IMR-90 (cell line): Measurements from ENCODE around the gene PDZD2. TPM values are rescaled to one million over a fixed set of nuclear protein-coding genes. Genes with fewer than 3 reads are reported as not detected.

Source experiments
- ATAC-seq: fragments of 200-7000 bp; cut with Tn5 transposase; 2 replicates; pipeline ENCODE4 v1.9.1; 2020; ENCODE audit warnings: low read depth, mild to moderate bottlenecking, moderate library complexity
- BruUV-seq: library from RNA; stranded (reverse); fragments of 400-500 nt; replicated peaks from 2 replicates; lab custom pipeline; 2021; lab: Mats Ljungman, UMichigan
- CTCF ChIA-PET: fragments of 300-600 bp; formaldehyde crosslinking; extraction: SDS; loops from one replicate; lab custom pipeline; 2021; ENCODE audit warnings: antibody characterized with exemption; lab: Yijun Ruan, JAX
- POLR2A ChIA-PET: fragments of 300-600 bp; sonication (Branson Sonifier 250); formaldehyde crosslinking; loops from one replicate; lab custom pipeline; 2022; ENCODE audit warnings: antibody characterized with exemption; ENCODE audit not compliant: unreplicated experiment; lab: Charles Lee
- DNase-seq: peaks from one replicate; pipeline ENCODE4 v3.0.0; 2013
- H2AFZ ChIP-seq: replicated peaks from 2 replicates; pipeline ENCODE3; 2013; ENCODE audit warnings: low read length, mild to moderate bottlenecking; ENCODE audit not compliant: poor library complexity
- H2AK5ac ChIP-seq: 2 replicates; pipeline ENCODE4 v1.6.1; 2013; ENCODE audit warnings: low read depth, low read length, inconsistent platforms
- H2AK9ac ChIP-seq: replicated peaks from 2 replicates; pipeline ENCODE3; 2013; ENCODE audit warnings: mild to moderate bottlenecking, low read depth, low read length, moderate library complexity; ENCODE audit not compliant: poor library complexity
- H2BK120ac ChIP-seq: 2 replicates; pipeline ENCODE4 v1.6.1; 2013; ENCODE audit warnings: low read depth, low read length, inconsistent platforms
- H2BK15ac ChIP-seq: 3 replicates; pipeline ENCODE4 v1.6.1; 2013; ENCODE audit warnings: low read depth, low read length, inconsistent platforms
- H2BK20ac ChIP-seq: 2 replicates; pipeline ENCODE4 v1.6.1; 2013; ENCODE audit warnings: low read depth, mild to moderate bottlenecking, inconsistent platforms, low read length, moderate library complexity
- H2BK5ac ChIP-seq: 2 replicates; pipeline ENCODE4 v1.6.1; 2013; ENCODE audit warnings: mild to moderate bottlenecking, low read depth, low read length, inconsistent platforms; ENCODE audit not compliant: poor library complexity, severe bottlenecking
- H3K14ac ChIP-seq: replicated peaks from 2 replicates; pipeline ENCODE4 v1.6.1; 2013; ENCODE audit warnings: low read depth, low read length, inconsistent platforms
- H3K18ac ChIP-seq: 2 replicates; pipeline ENCODE4 v1.6.1; 2013; ENCODE audit warnings: low read depth, low read length, control low read depth
- H3K23ac ChIP-seq: 2 replicates; pipeline ENCODE4 v1.6.1; 2013; ENCODE audit warnings: low read depth, low read length, inconsistent platforms
- H3K27ac ChIP-seq: 2 replicates; pipeline ENCODE4 v1.5.1; 2013; ENCODE audit warnings: mild to moderate bottlenecking, control low read depth, low read length; ENCODE audit not compliant: insufficient read depth
- H3K27me3 ChIP-seq: 2 replicates; pipeline ENCODE4 v1.6.1; 2013; ENCODE audit warnings: low read length; ENCODE audit not compliant: control insufficient read depth, insufficient read depth
- H3K36me3 ChIP-seq: 2 replicates; pipeline ENCODE4 v1.6.1; 2013; ENCODE audit warnings: low read length, mixed read lengths; ENCODE audit not compliant: control insufficient read depth, insufficient read depth
- H3K4ac ChIP-seq: 2 replicates; pipeline ENCODE4 v1.6.1; 2013; ENCODE audit warnings: low read depth, low read length, inconsistent platforms
- H3K4me1 ChIP-seq: 2 replicates; pipeline ENCODE4 v1.6.1; 2013; ENCODE audit warnings: low read length, mixed read lengths; ENCODE audit not compliant: control insufficient read depth, insufficient read depth
- H3K4me2 ChIP-seq: 2 replicates; pipeline ENCODE4 v1.6.1; 2013; ENCODE audit warnings: low read depth, mild to moderate bottlenecking, control low read depth, low read length, moderate library complexity
- H3K4me3 ChIP-seq: 2 replicates; pipeline ENCODE4 v1.5.1; 2013; ENCODE audit warnings: low read depth, mild to moderate bottlenecking, control low read depth, low read length, moderate library complexity; ENCODE audit not compliant: insufficient read depth
- H3K56ac ChIP-seq: 2 replicates; pipeline ENCODE4 v1.6.1; 2013; ENCODE audit warnings: low read length, inconsistent platforms; ENCODE audit not compliant: insufficient read depth; ENCODE audit errors: extremely low read depth
- H3K79me1 ChIP-seq, 2 experiments: 2 replicates each; pipeline ENCODE4 v1.6.1; 2013; ENCODE audit warnings: low read length in 2 of 2, inconsistent platforms in 1 of 2, low read depth in 1 of 2
- H3K9ac ChIP-seq: 2 replicates; pipeline ENCODE4 v1.6.1; 2013; ENCODE audit warnings: low read depth, low read length, control low read depth
- H3K9me1 ChIP-seq: 2 replicates; pipeline ENCODE4 v1.6.1; 2013; ENCODE audit warnings: low read length, inconsistent platforms; ENCODE audit not compliant: insufficient read depth
- H3K9me3 ChIP-seq: 2 replicates; pipeline ENCODE4 v1.6.1; 2013; ENCODE audit warnings: low read length; ENCODE audit not compliant: control insufficient read depth, insufficient read depth
- H4K20me1 ChIP-seq: 2 replicates; pipeline ENCODE4 v1.6.1; 2013; ENCODE audit warnings: low read length, inconsistent platforms; ENCODE audit not compliant: insufficient read depth
- H4K5ac ChIP-seq: 2 replicates; pipeline ENCODE4 v1.6.1; 2013; ENCODE audit warnings: mild to moderate bottlenecking, low read depth, low read length, control low read depth
- H4K8ac ChIP-seq, 2 experiments: 2 replicates each; pipeline ENCODE4 v1.6.1; 2013; ENCODE audit warnings: low read depth in 2 of 2, low read length in 2 of 2, control low read depth in 1 of 2, inconsistent platforms in 1 of 2
- H4K91ac ChIP-seq: 2 replicates; pipeline ENCODE4 v1.6.1; 2013; ENCODE audit warnings: low read depth, low read length, inconsistent platforms; ENCODE audit not compliant: insufficient read depth
- FOS ChIP-seq: fragments of 150-350 bp; IDR thresholded peaks from 2 replicates; pipeline ENCODE4 v1.6.1; 2016; ENCODE audit warnings: low read depth, low read length
- MAZ ChIP-seq: IDR thresholded peaks from 2 replicates; pipeline ENCODE4 v1.6.1; 2012; ENCODE audit warnings: low read depth, mild to moderate bottlenecking, low read length, improper control_type of control experiment, moderate library complexity, borderline replicate concordance
- RCOR1 ChIP-seq: IDR thresholded peaks from 2 replicates; pipeline ENCODE4 v1.6.1; 2012; ENCODE audit warnings: mild to moderate bottlenecking, low read length, improper control_type of control experiment; ENCODE audit not compliant: insufficient replicate concordance
- WGBS, 2 experiments: methylation state at CpG; one replicate each; pipeline versions ENCODE4 v1.1.5 to v1.1.7; 2013; ENCODE audit warnings: missing lambda C conversion rate in 2 of 2; ENCODE audit not compliant: insufficient read length in 1 of 2; ENCODE audit errors: extremely low coverage in 2 of 2; 5-methylcytosine and 5-hydroxymethylcytosine counted together
- dilution Hi-C: fragments of 300-500 bp; cut with HindIII; formaldehyde crosslinking; loops from one replicate; pipeline ENCODE4 v1.14.3; 2018; ENCODE audit warnings: low sequenced_read_pairs; ENCODE audit not compliant: unreplicated experiment
- in situ Hi-C: fragments of 300-500 bp; cut with MboI; formaldehyde crosslinking; loops from 3 replicates; pipeline ENCODE4 v1.14.3; 2019; ENCODE audit warnings: low sequenced_read_pairs, inconsistent platforms, mixed read lengths
- intact Hi-C: fragments of 100-400 bp; cut with micrococcal nuclease; formaldehyde crosslinking; loops from 2 replicates; pipeline ENCODE4 v1.10.0; 2022
- polyA plus RNA-seq, 3 experiments: library from polyadenylated mRNA; depleted of rRNA; stranded (reverse); fragments of >200 nt; gene quantifications; 2 replicates each; pipeline ENCODE4 v1.2.3, GENCODE V29; 2012; ENCODE audit warnings: low replicate concordance in 1 of 3
- total RNA-seq: library from RNA; depleted of rRNA; stranded (reverse); fragments of >200 nt; gene quantifications from 2 replicates; pipeline ENCODE4 v1.2.3, GENCODE V29; 2012

Gene PDZD2
- total and polyA plus RNA-seq, 2 of the 4 experiments (the other 2 are of a cell fraction): under 0.01 to 0.02 TPM

DNA sequence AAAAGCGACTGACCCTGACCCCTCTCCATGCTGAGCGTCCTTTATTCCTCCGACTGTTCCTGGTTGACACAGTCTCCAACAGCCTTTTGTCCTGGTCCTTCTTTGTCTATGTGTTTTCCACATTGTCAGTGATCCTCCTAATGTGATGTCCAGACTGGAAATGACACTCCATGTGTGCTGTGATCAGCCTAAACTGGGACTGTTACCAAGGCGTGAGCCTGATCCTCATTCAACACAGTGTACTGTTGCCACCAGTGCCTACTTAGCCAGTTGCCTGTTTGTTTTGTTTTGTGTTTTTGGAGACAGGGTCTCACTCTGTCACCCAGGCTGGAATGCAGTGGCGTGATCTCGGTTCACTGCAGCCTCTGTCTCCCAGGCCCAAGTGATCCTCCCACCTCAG, 343.1 kb downstream of the PDZD2 start:
- dilution Hi-C loops: no loop called here
- TF ChIP-seq RCOR1 (no peak), FOS (no peak), MAZ (no peak)
- H2BK120ac ChIP-seq: no peak overlapping the region
- CTCF ChIA-PET: no interaction called here
- no peaks in the 10 kb centered on the region for H3K79me1 ChIP-seq
- no peak overlapping the region for H2AK9ac ChIP-seq
- H3K9me1 ChIP-seq: 0 out of 2 replicates have a peak, but pooled peaks cover 3% of the 10 kb centered on the region
- no peak overlapping the region for H4K8ac ChIP-seq
- POLR2A ChIA-PET: no interaction called here
- no peak overlapping the region for H2AK5ac ChIP-seq
- no peaks in the 10 kb centered on the region for H3K4me1 ChIP-seq
- BruUV-seq: no TSS peak
- H3K4me3 ChIP-seq: no peak overlapping the region
- 0 out of 2 replicates have a peak overlapping the region, but pooled peaks have one; percentile 37 for H3K14ac ChIP-seq
- H4K5ac ChIP-seq: no peak overlapping the region
- in situ Hi-C loops: no loop called here
- no peak overlapping the region for H2BK20ac ChIP-seq
- no peak overlapping the region for H3K56ac ChIP-seq
- H3K27ac ChIP-seq: no peak overlapping the region
- no peak overlapping the region for H3K18ac ChIP-seq
- H3K9ac ChIP-seq: no peak overlapping the region
- H3K36me3 ChIP-seq: no peaks in the 10 kb centered on the region
- H3K27me3 ChIP-seq: peaks cover 10% of the 10 kb centered on the region
- 82% methylated on average over 3 of the region's 6 CpGs; no CpG with 5 or more reads in 1 of the 2 experiments for WGBS, 2 experiments
- H3K9me3 ChIP-seq: no peaks in the 10 kb centered on the region
- no peaks in the 10 kb centered on the region for H4K20me1 ChIP-seq
- DNase-seq (no peak), ATAC-seq (no peak)
- H4K91ac ChIP-seq: no peak overlapping the region
- no peak overlapping the region for H3K4ac ChIP-seq
- H2BK5ac ChIP-seq: no peak overlapping the region
- H3K4me2 ChIP-seq: no peak overlapping the region
- H2BK15ac ChIP-seq: no peak overlapping the region
- H3K23ac ChIP-seq: no peak overlapping the region
- no peak overlapping the region for H2AFZ ChIP-seq
- intact Hi-C loops: no loop called here
